Thyroid gland (tissue), 4 donors: ENCODE data around the gene OCA2.

Experiments used
- POLR2A ChIP-seq, 2 donors: fragments of 450-650 bp; IDR thresholded peaks; one replicate each; pipeline ENCODE4 v1.6.1; 2017; ENCODE audit warnings: antibody characterized with exemption in 2 of 2, mild to moderate bottlenecking in 2 of 2, moderate library complexity in 1 of 2
- TF ChIP-seq, protein P1 (sequence below), 6 experiments: fragments of 200-600 bp in 3 of 6; fragments of 450-650 bp in 3 of 6; sonication (generic) in 3 of 6; IDR thresholded peaks; one replicate each; pipeline ENCODE4 v1.5.1; 2016 to 2019; ENCODE audit warnings: antibody characterized with exemption in 6 of 6, mild to moderate bottlenecking in 2 of 6, inconsistent platforms in 1 of 6, moderate library complexity in 1 of 6

DNA sequence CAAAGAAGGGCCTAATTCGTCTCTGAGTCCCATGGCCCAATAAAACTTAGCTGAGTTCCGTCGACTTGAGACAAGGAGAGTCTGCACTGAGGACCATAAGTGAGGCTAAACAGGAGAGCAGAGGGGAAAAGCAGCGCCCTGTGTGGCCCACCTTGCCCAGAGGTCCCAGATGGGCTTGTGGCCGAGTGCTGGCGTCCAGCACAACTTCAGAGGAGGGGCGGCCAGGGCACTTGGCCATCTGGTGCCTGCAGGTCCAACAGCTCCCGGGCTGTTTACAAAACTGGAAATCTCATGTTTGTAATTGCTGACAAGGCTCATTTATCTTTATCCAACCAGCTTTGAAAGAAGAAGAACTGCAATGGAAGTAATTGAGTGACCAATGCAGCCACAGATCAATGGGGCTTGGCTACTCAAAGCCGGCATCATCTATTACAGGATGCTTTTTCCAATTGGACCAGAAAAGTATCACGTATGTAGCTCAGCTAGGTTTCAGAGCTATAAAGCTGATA is 306.3 kb downstream of the OCA2 start:
- TF ChIP-seq, protein P1, sequence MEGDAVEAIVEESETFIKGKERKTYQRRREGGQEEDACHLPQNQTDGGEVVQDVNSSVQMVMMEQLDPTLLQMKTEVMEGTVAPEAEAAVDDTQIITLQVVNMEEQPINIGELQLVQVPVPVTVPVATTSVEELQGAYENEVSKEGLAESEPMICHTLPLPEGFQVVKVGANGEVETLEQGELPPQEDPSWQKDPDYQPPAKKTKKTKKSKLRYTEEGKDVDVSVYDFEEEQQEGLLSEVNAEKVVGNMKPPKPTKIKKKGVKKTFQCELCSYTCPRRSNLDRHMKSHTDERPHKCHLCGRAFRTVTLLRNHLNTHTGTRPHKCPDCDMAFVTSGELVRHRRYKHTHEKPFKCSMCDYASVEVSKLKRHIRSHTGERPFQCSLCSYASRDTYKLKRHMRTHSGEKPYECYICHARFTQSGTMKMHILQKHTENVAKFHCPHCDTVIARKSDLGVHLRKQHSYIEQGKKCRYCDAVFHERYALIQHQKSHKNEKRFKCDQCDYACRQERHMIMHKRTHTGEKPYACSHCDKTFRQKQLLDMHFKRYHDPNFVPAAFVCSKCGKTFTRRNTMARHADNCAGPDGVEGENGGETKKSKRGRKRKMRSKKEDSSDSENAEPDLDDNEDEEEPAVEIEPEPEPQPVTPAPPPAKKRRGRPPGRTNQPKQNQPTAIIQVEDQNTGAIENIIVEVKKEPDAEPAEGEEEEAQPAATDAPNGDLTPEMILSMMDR (IDR thresholded peaks at IDR 0.05) = no peak
- no peak for TF ChIP-seq POLR2A (IDR thresholded peaks at IDR 0.05)
